M059J (cell line): Measurements from ENCODE around the gene SLC1A1. TPM values are rescaled to one million over a fixed set of nuclear protein-coding genes. Genes with fewer than 3 reads are reported as not detected.

ENCODE experiments used
- DNase-seq: peaks from one replicate; pipeline ENCODE4 v3.0.0-alpha.2; 2012; ENCODE audit warnings: low read depth
- total RNA-seq: library from RNA; depleted of rRNA; stranded (reverse); fragments of >200 nt; shearing (Covaris generic); gene quantifications from 2 replicates; pipeline ENCODE4 v1.2.3, GENCODE V29; 2014; rRNA removed

The SLC1A1 gene
- total RNA-seq, 1 experiment from 2014 or later: 20.6 TPM

DNA sequence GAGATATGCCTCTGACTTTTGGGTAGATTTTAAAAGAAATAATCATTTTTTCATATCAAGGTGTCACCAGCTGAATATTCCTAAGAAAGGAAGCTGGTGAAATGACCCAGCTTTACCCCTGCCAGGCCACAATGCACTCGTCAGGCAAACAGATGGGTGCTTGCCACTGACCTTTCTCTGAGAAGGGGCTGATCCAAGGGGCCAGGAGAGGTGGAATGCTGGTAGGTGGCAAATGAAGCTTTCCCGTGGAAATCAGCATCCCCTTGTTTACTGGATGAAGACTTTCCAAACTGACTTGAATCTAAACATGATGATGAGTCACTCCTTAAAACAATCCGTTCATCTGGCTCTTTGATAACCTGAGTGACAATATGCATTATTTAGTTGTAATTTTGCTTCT is 127.5 kb downstream of the SLC1A1 start:
- DNase-seq: peak; percentile 34

DNA sequence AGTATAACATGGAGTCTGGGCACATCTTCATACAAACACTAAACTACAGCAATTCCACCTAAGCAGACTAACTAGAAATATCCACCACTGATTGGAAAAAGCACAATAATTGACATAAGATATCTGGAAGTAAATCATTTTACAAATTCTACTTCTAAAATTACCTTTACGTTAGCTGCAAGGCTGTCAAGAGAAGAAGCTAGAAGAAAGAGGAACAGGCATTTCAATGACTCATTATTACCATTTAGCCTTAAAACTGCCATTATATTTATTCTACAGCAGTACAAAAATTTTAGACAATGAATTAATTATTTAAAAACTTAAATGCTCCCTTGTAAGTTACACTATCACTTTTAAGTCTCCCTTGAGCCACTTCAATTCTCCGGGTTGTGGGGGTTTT is 128.4 kb downstream of the SLC1A1 start:
- DNase-seq: no peak

DNA sequence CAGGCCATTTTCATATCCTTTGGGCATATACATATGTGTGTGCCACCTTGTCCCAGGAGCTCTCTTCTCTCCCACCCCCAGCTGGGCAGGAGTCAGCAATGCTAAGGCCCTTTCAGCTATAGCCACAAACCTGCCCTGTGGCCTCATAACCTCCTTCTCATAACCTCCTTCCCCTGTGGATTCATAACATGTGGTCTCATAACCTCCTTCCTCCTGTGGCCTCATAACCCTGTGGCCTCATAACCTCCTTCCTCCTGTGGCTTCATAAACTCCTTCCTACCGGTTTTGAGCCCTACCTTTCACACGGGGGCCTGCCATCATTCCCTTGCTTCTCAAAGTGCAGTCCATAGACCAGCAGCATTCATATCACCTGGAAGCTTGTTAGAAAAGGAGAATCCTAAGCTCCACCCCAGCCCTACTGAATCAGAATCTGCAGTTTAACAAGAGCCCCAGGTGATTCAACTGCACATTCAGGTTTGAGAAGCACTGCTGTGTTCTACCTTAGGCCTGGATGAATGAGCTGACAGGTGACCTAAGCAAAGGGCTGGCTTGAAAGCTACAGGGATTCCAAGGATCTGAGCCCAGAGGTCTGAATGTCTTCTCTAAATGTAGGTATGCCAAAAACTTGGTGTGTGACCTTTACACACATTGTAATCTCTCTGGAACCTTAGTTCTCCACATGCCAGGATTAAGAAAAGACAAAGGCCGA is 129.9 kb downstream of the SLC1A1 start:
- DNase-seq: peak; percentile 7

DNA sequence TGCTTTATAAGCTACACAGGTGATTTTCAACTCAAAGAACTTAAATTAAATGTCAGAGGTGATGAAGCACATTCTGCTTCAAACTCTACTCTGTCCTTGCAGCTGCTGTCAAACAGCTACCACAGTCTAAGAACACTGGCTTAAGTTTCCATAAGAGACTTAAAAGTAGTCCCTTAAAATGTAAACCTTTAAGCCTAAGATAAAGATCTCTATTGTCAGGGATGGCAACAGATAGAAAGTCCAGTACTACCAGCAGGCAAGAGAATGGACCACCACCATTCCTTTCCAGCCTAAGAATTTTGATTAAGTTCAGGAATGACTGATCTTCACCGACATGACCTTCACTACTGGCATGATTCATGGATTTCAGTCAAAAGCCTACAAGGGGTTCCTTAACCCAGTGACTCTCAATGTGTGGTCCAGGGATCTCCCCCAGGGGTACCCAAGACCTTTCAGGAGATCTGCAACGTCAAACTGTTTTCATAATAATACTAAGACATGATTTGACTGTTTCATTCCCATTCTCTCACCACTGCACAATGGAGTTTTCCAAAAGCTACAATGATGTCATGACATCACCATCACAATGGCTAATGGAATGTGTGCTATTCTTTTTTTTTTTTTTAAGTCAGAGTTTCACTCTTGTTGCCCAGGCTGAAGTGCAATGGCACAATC is 130.8 kb downstream of the SLC1A1 start:
- peak; percentile 41 for DNase-seq

DNA sequence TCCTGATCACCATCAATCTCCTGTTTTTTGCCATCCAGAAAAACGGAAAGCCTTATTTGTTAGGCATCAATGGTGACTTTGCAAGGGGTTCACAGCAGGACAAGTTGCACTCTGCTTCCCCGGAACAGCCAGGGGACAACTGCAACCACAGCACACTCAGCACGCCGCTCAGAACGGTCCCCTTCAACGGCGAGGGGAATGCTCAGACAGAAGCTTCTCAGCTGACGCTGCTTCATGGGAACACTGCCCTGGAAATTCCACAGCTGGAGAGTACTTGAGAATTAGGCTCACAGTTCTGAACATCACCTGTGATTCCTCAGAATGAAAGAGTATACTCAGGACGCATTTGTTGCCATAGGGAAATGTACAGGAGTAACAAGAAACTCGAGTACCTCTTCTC is 131.7 kb downstream of the SLC1A1 start:
- DNase-seq: no peak

DNA sequence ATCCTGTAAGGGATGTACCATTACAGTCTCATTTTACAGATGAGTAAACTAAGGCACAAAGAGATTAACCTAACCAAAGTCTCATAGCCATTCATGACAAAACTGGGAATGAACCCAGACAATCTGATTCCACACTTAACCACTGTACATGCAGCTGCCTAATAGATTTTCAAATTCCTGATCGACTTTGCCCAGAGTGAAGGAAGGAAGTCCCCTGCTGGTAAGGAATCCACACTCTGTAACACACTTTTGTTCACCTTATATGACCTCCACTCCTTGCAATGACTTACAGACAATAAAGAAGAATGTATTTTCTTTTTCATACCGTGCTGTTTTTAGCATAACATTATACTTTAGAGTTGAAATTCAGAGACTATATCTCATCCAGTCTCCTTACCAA is 140.6 kb downstream of the SLC1A1 start:
- DNase-seq: peak; percentile 20

Other genes starting within 250 kb of the SLC1A1 start
- gene GLIS3, start 190.4 kb upstream of the SLC1A1 start, total RNA-seq: 13.8 and 27.9 TPM in 2 replicates
- 6.7 and 9.1 TPM in 2 replicates for gene PLPP6, start 171.8 kb downstream of the SLC1A1 start, total RNA-seq
- gene SPATA6L, start 176.0 kb downstream of the SLC1A1 start, total RNA-seq: 0.69 TPM in 1 of 2 replicates, not detected in the other
- 16.0 and 21.9 TPM in 2 replicates for gene CDC37L1, start 189.1 kb downstream of the SLC1A1 start, total RNA-seq